G401 (cell line): ENCODE data around the gene MAPK8IP2. TPM values are rescaled to one million over a fixed set of nuclear protein-coding genes. Genes with fewer than 3 reads are reported as not detected.
"Not testable (repeated sequence)": the region's sequence is repeated elsewhere in the genome, so short reads cannot be mapped to it uniquely, and the experiment has no call there.

Experiments used
- DNase-seq: peaks from one replicate; pipeline ENCODE4 v3.0.0-alpha.2; 2015; ENCODE audit warnings: low spot score
- in situ Hi-C: cut with HindIII; loops from 2 replicates; pipeline ENCODE4 v1.10.0; 2016; ENCODE audit warnings: low sequenced_read_pairs, mixed read lengths
- total RNA-seq: library from RNA; depleted of rRNA; stranded (reverse); fragments of >200 nt; shearing (Covaris generic); gene quantifications from 2 replicates; pipeline ENCODE4 v1.2.3, GENCODE V29; 2014

Gene MAPK8IP2
- total RNA-seq, 1 experiment from 2014 or later = 39.8 TPM

- in situ Hi-C loops = no loop called here
- DNase-seq = no peak
These were observed 14.8 kb upstream of the MAPK8IP2 start for GRCh38 chr22:50585781-50586180.

GRCh38 chr22:50586416-50586815, 14.2 kb upstream of the MAPK8IP2 start:
- in situ Hi-C loops = no loop called here
- DNase-seq = no peak

DNA sequence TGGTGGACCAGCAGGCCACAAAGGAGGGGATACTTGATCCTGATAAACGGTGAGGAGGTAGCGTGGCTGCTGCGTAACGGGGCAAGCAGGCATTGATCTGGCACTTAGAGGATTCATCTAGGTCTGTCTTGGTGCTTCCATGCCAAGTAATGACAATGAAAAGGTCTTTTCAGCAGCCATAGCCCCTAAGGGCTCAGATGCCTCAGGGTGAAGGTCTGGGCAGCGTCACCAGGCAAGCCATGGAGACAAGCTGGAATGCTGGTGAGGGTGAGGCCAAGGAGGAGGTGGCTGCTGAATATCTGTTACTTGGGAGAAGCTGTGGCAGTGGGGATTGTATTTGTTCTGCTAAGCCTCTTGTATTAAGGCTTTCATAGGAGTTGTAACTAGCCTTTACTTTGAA, 13.2 kb upstream of the MAPK8IP2 start:
- no peak for DNase-seq
- in situ Hi-C loops = no loop called here

DNA sequence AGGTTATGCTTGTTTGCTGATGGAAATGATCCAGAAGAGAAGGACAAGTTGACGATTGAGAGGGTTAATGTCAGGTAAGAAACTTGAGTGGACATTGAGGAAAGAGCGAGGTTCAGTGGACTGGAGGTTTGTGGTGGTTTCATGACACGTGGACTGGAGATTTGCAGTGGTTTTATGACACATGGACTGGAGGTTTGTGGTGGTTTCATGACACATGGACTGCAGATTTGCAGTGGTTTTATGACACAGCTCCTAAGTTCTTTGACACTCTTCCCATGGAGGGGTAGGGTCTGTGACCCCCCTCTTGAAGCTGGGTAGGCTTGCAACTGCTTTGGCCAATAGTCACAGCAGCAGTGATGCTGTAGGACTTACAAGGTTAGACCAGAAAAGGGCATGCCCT, 5.4 kb upstream of the MAPK8IP2 start:
- in situ Hi-C loops = no loop called here
- DNase-seq = no peak

DNA sequence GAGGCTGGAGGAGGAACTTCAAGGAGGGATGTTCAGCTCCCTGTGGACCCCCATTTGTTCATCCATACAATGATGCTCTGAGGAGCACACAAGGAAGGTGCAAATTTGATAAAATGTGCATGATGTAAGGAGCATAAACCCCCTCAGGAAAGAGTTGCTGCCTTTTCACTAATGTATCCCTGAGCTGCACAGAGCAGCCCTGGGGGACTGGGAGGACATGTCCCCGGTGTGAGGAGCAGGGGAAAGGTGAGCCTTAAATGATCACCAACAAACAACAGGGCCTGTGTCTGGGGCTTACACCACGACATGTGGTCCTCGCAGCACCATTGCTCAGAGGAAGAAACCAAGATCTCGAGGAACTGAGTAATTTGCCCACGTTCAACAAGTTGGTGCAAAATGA, 3.5 kb upstream of the MAPK8IP2 start:
- in situ Hi-C loops = no loop called here
- DNase-seq = no peak

GRCh38 chr22:50599816-50600455, 657 bp upstream of the MAPK8IP2 start:
- in situ Hi-C loops = no loop called here
- no peak for DNase-seq

- no peak for DNase-seq
- in situ Hi-C loops = no loop called here
These were observed 525 bp downstream of the MAPK8IP2 start for GRCh38 chr22:50600967-50601668.

GRCh38 chr22:50601669-50602337, 1.2 kb downstream of the MAPK8IP2 start:
- no peak for DNase-seq
- in situ Hi-C loops = no loop called here

GRCh38 chr22:50602338-50602700, 1.7 kb downstream of the MAPK8IP2 start:
- in situ Hi-C loops = no loop called here
- DNase-seq = peak; percentile 48

DNA sequence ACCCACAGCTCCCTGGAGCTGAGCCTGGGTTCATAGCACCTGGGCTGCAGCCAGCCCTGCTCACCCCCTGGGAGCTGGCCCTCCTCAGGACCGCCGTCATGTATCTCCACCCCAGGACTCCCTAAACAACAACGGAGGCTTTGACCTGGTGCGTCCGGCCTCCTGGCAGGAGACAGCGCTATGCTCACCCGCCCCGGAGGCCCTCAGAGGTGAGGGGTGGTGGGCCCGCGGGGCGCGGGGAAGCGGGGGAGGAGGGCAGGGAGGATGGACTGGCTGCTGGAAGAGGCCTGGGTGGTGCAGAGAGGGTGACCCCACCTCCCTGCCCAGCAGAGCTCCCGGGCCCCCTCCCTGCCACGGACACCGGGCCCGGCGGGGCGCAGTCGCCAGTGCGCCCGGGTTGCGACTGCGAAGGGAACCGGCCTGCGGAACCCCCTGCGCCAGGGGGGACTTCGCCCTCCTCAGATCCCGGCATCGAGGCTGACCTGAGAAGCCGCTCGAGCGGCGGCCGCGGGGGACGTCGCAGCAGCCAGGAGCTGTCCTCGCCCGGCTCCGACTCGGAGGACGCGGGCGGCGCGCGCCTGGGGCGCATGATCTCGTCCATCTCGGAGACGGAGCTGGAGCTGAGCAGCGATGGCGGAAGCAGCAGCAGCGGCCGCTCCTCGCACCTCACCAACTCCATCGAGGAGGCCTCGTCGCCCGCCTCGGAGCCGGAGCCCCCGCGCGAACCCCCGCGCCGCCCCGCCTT, 3.1 kb downstream of the MAPK8IP2 start:
- in situ Hi-C loops = no loop called here
- no peak for DNase-seq

GRCh38 chr22:50604256-50605001, 3.8 kb downstream of the MAPK8IP2 start:
- no peak for DNase-seq
- in situ Hi-C loops = no loop called here

GRCh38 chr22:50605002-50605612, 4.5 kb downstream of the MAPK8IP2 start:
- in situ Hi-C loops = no loop called here
- no peak for DNase-seq

DNA sequence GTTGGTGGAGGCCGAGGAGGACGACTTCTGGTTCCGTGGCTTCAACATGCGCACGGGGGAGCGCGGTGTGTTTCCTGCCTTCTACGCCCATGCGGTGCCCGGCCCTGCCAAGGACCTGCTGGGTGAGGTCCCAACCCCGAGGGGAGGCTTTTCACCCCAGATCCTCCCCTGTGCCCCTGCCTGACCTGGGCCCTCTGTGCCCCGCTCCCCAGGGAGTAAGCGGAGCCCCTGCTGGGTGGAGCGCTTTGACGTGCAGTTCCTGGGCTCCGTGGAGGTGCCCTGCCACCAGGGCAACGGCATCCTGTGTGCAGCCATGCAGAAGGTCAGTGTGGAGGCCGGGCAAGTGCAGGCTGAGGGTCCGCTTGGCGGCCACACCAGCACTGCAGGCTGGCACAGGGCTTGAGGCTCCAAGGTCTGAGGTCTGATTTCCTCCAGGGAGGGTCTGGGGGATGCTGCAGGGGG, 5.1 kb downstream of the MAPK8IP2 start:
- in situ Hi-C loops = no loop called here
- no peak for DNase-seq

DNA sequence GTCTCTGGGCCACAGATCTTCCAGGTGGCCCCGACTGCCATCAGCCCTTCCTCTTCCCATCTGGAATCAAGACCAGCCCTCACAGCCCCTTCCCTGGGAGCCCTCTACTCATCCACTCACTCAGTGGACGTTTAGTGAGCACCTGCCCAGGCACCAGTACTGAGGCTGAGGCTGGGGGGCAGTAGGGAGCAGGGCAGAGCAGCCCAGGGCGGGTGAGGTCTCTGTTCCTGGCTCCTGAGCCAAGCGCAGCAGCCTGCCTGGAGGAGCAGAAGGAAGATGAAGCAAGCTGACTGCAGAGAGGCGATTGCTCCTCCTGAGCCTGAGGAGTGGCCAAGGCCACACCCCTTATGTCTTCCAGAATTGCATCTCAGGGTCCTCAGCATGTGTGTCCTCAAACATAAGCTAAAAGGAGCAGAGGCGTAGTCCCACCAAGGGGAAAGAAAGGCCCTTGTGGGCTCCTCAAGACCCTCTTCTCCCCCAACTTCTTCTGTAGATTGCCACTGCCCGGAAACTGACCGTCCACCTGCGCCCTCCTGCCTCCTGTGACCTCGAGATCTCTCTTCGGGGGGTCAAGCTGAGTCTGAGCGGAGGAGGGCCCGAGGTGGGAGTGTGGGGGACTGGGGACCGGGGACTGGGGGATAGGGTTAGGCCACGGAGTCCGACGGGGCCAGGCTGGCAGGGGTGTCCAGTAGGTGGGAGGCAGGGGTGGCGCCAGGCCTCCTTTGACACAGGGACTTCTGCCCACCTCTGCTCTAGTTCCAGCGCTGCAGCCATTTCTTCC, 5.8 kb downstream of the MAPK8IP2 start:
- DNase-seq = peak; percentile 84
- in situ Hi-C loops = no loop called here

GRCh38 chr22:50606946-50607658, 6.5 kb downstream of the MAPK8IP2 start:
- DNase-seq = no peak
- in situ Hi-C loops = no loop called here

DNA sequence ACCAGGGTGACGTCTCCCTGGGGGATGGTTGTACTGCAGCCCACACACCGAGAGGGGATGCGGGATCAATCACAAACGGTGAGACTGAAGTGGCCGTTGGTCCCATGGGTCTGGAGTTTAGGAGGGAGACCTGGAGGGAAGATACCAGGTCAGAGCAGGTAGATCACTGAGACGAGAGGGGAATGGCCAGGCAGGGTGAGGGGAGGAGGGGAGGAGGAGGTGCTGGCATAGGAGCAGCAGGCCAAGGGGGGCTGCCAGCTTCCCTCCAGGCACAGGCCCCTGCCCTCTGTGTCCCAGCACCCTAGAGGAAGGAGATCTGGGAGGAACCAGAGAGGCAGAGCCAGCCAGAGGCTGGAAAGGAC, 7.0 kb downstream of the MAPK8IP2 start:
- in situ Hi-C loops = no loop called here
- DNase-seq = no peak

- in situ Hi-C loops, DNase-seq: not testable (repeated sequence)
These were observed 7.7 kb downstream of the MAPK8IP2 start for GRCh38 chr22:50608058-50608840.
